ENCODE data around the gene TMEM108.

DNA sequence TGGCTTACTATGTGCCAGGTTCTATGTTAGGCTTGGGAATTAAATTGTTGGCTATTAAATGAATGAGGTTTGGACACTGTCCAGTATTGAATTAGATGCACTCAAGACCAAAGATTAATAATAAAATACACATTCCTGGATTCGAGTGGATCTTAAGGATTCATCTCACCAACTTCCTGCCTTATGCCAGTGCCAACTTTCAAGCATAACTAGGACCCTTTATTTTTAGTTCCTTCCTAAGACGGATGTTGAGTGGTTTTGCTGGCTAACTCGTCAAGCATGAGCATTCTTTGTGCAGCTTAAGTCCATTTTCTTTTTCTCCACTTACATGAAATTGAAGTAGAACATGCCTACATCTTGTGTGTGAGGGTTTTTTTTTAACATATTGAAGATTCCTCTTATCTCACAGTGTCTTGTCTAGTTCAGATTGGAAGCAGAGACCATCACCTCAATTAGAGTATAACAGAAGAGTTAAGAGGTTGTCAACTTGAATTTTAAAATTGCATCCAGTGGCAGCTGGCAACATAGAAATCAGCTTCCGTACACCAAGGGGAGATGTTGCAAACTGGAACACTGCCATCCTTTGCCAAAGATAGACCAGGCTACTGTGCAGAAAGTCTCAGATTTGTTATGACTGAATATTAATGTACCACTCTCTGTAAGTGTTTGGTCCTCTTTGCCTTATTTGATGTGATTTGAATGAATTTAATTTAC lies 255.4 kb downstream of the TMEM108 start:
- TF ChIP-seq, protein P1, sequence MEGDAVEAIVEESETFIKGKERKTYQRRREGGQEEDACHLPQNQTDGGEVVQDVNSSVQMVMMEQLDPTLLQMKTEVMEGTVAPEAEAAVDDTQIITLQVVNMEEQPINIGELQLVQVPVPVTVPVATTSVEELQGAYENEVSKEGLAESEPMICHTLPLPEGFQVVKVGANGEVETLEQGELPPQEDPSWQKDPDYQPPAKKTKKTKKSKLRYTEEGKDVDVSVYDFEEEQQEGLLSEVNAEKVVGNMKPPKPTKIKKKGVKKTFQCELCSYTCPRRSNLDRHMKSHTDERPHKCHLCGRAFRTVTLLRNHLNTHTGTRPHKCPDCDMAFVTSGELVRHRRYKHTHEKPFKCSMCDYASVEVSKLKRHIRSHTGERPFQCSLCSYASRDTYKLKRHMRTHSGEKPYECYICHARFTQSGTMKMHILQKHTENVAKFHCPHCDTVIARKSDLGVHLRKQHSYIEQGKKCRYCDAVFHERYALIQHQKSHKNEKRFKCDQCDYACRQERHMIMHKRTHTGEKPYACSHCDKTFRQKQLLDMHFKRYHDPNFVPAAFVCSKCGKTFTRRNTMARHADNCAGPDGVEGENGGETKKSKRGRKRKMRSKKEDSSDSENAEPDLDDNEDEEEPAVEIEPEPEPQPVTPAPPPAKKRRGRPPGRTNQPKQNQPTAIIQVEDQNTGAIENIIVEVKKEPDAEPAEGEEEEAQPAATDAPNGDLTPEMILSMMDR (IDR thresholded peaks at IDR 0.05; ENCODE audit: poor library complexity, severe bottlenecking), result no peak
- TF ChIP-seq SMC3 (conservative IDR thresholded peaks at IDR 0.05; ENCODE audit: poor library complexity) (no peak), EZH2 (IDR thresholded peaks at IDR 0.05; ENCODE audit: borderline replicate concordance, insufficient read depth, low read length, poor library complexity, severe bottlenecking) (no peak), POLR2AphosphoS5 (IDR thresholded peaks at IDR 0.05) (no peak)

Measured in neural cell (in vitro differentiated cells).